Fibroblast of lung (primary cell): ENCODE data around the gene MOXD1.

ENCODE experiments used
- CTCF ChIP-seq, 2 donors: IDR thresholded peaks in 1 of 2; conservative IDR thresholded peaks in 1 of 2; 1 replicate in 1 of 2; 2 replicates in 1 of 2; pipeline ENCODE4 v1.5.1; 2011 to 2012; ENCODE audit warnings: low read length in 2 of 2, control low read depth in 1 of 2, inconsistent platforms in 1 of 2, low read depth in 1 of 2, mild to moderate bottlenecking in 1 of 2
- EZH2 ChIP-seq: IDR thresholded peaks from 2 replicates; pipeline ENCODE4 v1.5.1; 2012; ENCODE audit warnings: low read length, control low read depth, mild to moderate bottlenecking; ENCODE audit errors: missing control alignments

GRCh38 chr6:132410830-132411229 is 9.6 kb upstream of the MOXD1 start:
- TF ChIP-seq CTCF (conservative IDR thresholded peaks at IDR 0.05 in 1 of 2, IDR thresholded peaks at IDR 0.05 in 1 of 2; ENCODE audit: low read depth in 1 of 2, low read length in 2 of 2) (no peak), EZH2 (no peak)
